ENCODE results near the gene BICC1.

The BICC1 gene

DNA sequence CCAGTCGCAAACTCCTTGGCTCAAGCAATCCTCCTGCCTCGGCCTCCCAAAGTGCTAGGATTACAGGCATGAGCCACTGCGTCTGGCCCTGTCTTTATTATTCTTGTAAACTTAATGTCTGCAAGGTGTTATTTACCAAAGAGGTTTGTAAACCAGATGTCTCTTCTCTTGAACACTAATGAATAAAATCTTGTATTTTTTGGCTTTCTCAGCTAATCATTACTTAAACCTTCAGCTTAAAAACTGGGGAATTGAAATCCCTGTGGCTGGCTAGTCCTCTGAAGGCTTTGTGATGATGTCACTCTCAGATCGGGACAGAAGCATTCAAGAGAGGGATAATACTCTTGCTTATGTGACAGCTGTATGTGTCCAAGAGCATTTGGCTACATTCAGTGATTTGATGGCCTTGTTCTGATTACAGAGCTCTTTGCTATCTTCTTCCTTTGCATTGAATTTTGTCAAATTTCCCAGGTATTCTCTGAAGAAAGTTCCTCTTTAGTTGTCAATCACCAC is 130.3 kb downstream of the BICC1 start:
- no peak for DNase-seq (ENCODE audit: low spot score in 2 of 2)
- H3K9me3 ChIP-seq, result no peaks in the 10 kb centered on the region; the same call in 1 of the 2 replicates
- peaks cover 21% of the 10 kb centered on the region for H3K4me1 ChIP-seq
- no peak overlapping the region for H3K4me3 ChIP-seq
- no peaks in the 10 kb centered on the region for H3K27me3 ChIP-seq (ENCODE audit: low read depth)
- no peaks in the 10 kb centered on the region for H3K36me3 ChIP-seq (replicated peaks)
- in situ Hi-C loops (cut with MboI; ENCODE audit: low sequenced_read_pairs), result loop anchor here (25.0 kb wide), 1 partner anchor 231 kb away; no protein-coding TSS in a partner anchor

DNA sequence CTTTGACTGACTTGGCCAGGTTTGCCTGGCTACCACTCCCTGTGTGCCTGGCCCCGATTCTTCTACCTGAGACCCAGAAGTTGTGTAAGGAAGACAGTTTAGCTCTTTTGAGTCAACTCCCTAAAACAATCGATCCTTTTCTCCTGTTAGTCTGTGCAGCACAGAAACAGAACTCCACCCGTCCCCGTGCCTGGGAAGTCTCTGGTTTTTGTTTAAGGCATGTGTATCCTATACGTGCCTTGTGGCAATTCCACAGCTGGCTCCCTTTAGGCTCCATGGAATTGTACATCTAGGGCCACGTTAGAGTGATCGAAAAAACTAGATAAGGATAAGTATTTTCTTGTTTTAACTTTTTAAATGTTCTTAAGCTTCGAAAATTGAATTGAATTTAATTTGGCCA is 131.6 kb downstream of the BICC1 start:
- Histone ChIP-seq H3K9me3 (no peaks in the 10 kb centered on the region; the same call in 1 of the 2 replicates), H3K4me1 (peaks cover 21% of the 10 kb centered on the region), H3K27me3 (ENCODE audit: low read depth) (no peaks in the 10 kb centered on the region), H3K36me3 (replicated peaks) (no peaks in the 10 kb centered on the region), H3K4me3 (no peak overlapping the region)
- in situ Hi-C loops (cut with MboI; ENCODE audit: low sequenced_read_pairs), result loop anchor here (25.0 kb wide), 1 partner anchor 232 kb away; no protein-coding TSS in a partner anchor
- DNase-seq (ENCODE audit: low spot score in 2 of 2), result no peak

DNA sequence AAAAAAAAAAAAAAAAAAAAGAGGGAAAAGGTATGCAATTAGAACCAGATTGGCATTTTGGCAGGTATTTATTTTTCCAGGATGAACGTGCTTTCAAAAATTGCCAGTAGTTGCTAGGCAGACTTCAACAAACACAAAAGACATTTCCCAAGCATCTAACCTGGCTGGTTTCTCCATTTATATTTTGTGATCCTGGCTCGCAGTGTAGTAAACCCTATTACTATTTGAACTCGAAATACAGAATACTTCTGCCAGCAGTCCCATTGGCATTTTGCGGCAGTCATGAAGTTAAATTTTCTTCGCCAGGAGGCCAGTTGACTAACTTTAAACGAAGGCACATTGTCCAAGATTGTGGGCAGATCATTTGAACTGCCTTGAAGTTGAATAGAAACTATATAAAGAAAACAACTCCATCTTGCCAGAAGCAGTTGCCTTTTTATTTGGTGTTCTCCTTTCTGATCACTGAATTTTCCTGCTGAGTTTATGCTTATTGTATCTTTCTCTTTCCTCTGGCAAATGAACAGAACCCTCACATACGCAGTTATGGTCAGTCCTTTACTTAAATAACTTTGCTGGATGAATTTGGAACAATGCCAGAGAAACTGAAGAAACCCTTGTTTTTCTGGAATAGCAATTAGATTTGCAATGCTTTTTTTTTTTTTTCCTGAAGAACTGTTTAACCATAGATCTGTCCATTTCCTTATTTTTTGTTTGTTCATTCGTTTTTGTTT is 132.9 kb downstream of the BICC1 start:
- H3K36me3 ChIP-seq (replicated peaks), result no peaks in the 10 kb centered on the region
- in situ Hi-C loops (cut with MboI; ENCODE audit: low sequenced_read_pairs), result loop anchor here (25.0 kb wide), 1 partner anchor 233 kb away; no protein-coding TSS in a partner anchor
- no peak for DNase-seq (ENCODE audit: low spot score in 2 of 2)
- H3K4me3 ChIP-seq, result no peak overlapping the region
- H3K9me3 ChIP-seq, result no peaks in the 10 kb centered on the region; the same call in 1 of the 2 replicates
- H3K27me3 ChIP-seq (ENCODE audit: low read depth), result no peaks in the 10 kb centered on the region
- peaks cover 18% of the 10 kb centered on the region for H3K4me1 ChIP-seq

DNA sequence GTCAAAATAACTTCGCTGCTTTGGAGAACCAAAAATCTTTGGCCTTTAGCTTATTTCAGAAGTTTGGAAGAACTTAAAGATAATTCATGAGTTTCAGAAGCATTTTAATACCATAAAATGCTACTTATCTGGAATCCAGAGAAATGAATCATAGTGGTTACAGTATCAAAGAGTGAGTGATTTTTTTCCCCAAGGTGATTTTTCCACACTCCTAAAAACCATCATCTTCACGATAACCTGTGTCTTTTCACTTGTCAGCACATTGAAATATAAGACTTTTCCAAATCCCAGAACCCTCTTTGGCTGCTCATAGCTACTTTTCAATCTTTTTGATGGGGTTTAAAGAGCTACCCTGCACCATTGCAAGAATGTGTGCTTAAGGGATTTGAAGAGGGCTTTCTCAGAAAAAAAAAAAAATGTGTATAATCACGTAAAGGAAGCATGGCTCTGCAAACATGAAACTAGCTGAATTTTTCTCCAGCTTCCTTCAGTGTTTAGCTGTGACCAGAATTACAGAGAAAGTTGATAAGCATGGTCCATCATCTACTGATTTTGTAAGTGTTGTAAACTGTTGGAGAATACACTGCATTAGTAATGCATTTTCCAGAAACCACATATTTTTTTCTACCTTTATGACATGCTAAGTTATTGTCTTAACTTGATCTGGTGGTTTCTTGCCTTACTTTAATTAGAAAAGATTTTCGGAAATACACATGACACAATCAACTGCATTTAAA is 134.9 kb downstream of the BICC1 start:
- Histone ChIP-seq H3K36me3 (replicated peaks) (no peaks in the 10 kb centered on the region), H3K27me3 (ENCODE audit: low read depth) (no peaks in the 10 kb centered on the region), H3K9me3 (no peaks in the 10 kb centered on the region; the same call in 1 of the 2 replicates), H3K4me1 (peaks cover 6% of the 10 kb centered on the region), H3K4me3 (no peak overlapping the region)
- DNase-seq (ENCODE audit: low spot score in 2 of 2), result no peak
- in situ Hi-C loops (cut with MboI; ENCODE audit: low sequenced_read_pairs), result loop anchor here (25.0 kb wide), 1 partner anchor 235 kb away; no protein-coding TSS in a partner anchor

DNA sequence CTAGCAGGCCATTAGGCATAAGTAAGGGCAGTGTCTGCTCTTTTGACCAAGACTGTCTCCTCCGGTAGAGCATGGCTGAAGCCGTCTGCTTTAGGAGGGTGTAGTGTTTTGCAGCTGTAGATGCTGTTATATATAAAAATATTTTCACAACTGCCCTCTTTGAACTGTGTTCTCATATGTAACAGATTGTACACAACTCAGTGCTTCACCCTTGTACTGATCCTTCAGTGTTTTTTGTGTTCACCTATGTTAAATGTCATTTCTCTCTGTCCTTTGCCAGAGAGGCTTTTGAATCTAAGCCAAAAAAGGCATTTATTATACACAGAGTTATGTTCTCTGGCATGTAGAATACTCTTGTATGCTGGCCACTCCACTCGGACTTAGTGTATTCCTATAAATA is 135.5 kb downstream of the BICC1 start:
- Histone ChIP-seq H3K4me3 (no peak overlapping the region), H3K9me3 (no peaks in the 10 kb centered on the region; the same call in 1 of the 2 replicates), H3K27me3 (ENCODE audit: low read depth) (no peaks in the 10 kb centered on the region), H3K36me3 (replicated peaks) (no peaks in the 10 kb centered on the region), H3K4me1 (peaks cover 6% of the 10 kb centered on the region)
- in situ Hi-C loops (cut with MboI; ENCODE audit: low sequenced_read_pairs), result loop anchor here (25.0 kb wide), 1 partner anchor 236 kb away; no protein-coding TSS in a partner anchor
- DNase-seq (ENCODE audit: low spot score in 2 of 2), result no peak

DNA sequence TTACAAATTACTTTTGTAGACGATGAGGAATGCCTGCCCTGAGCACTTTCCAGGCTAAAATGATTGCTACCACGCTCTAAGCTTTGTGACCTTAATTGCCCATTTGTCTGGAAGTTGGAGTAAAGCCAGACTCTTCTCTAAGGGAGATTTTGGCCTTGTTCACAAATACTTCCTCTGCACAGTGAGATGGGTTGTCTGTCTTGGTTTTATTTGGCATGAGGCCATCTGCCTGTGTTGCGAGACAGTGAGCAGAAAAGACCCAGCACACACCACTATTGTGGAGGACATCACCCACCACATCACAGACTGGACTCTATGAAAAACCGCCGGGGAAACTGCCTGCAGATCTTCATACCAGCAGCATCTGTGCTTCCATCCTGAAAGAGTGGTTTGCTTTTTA is 138.4 kb downstream of the BICC1 start:
- no peak overlapping the region for H3K4me3 ChIP-seq
- no peaks in the 10 kb centered on the region for H3K27me3 ChIP-seq (ENCODE audit: low read depth)
- peaks cover 6% of the 10 kb centered on the region for H3K4me1 ChIP-seq
- in situ Hi-C loops (cut with MboI; ENCODE audit: low sequenced_read_pairs), result no loop called here
- DNase-seq (ENCODE audit: low spot score in 2 of 2), result peak; percentile 32 to 46
- no peaks in the 10 kb centered on the region; the same call in 1 of the 2 replicates for H3K9me3 ChIP-seq
- H3K36me3 ChIP-seq (replicated peaks), result no peaks in the 10 kb centered on the region

DNA sequence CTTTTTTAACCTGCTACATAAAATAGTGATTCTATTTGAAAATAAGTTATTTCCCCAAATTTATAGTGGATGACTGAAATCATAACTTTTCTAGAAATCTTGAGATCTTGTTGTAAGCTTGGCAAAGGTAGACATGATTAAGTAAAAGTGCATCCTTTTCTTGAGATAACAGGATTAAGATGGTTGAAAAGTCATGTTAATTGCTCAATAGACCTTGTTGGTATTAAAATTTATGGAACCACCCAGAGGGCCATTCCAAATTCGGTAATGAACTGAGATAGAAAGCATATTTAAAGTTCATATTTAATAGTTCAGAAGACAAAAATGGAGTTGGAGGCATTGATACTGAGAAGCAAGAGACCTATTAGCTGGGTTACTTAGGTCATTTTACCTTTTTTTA is 139.1 kb downstream of the BICC1 start:
- no peak for DNase-seq (ENCODE audit: low spot score in 2 of 2)
- Histone ChIP-seq H3K27me3 (ENCODE audit: low read depth) (no peaks in the 10 kb centered on the region), H3K9me3 (no peaks in the 10 kb centered on the region; the same call in 1 of the 2 replicates), H3K4me1 (peaks cover 6% of the 10 kb centered on the region), H3K4me3 (no peak overlapping the region), H3K36me3 (replicated peaks) (no peaks in the 10 kb centered on the region)
- in situ Hi-C loops (cut with MboI; ENCODE audit: low sequenced_read_pairs), result no loop called here

DNA sequence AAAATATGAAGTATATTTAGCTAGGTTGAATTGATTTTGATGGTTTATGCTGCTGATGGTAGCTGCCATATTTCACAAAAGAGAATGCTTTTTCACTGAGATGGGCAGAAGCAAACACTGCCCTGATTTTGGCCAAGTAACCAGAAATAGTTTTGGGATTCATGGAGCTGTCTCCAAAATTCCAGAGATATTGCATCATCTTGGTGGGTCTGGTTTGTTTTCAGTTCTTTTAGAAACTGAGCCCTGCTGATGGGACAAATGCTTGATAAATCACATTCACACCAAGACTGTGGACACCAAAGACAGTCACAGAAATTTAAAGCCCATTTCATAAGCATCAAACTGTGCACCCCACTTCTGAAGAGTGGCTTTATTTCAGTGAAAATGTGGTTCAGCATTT is 140.5 kb downstream of the BICC1 start:
- Histone ChIP-seq H3K4me3 (no peak overlapping the region), H3K9me3 (no peaks in the 10 kb centered on the region), H3K4me1 (peaks cover 6% of the 10 kb centered on the region), H3K27me3 (ENCODE audit: low read depth) (no peaks in the 10 kb centered on the region), H3K36me3 (replicated peaks) (no peaks in the 10 kb centered on the region)
- DNase-seq (ENCODE audit: low spot score in 2 of 2), result no peak
- in situ Hi-C loops (cut with MboI; ENCODE audit: low sequenced_read_pairs), result no loop called here

DNA sequence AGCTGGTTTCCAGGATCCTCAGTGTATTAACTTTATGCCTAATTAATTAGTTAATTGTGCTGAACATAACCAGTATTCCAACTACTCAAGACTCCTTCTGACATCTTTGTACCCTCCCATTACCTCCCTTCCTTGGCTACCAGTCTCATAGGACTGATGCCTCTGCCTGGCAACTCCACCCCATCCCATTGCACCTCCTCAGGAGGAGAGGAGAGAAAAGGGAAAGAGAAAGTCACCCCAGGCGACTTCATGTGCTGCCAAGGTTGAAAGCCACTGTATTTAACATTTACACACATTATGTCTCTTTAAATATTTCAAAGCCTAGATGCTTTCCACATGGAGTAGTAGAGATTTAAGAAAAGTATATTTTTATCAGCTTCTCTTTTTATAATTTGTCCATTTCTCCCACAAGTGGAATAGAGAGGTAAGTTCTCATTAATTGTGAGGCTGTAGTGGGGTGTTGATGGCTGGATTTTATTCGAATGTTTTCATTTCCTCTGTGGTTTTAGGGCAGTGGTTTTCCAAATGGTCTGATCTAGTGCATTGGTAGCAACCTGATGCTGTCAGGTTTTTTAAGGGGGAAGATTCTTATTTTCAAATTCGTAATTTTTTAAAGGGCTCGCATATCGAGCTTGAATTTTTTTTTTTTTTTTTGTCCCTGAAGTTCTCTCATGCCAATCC is 148.0 kb downstream of the BICC1 start:
- H3K36me3 ChIP-seq (replicated peaks), result no peaks in the 10 kb centered on the region
- H3K9me3 ChIP-seq, result no peaks in the 10 kb centered on the region
- no peaks in the 10 kb centered on the region for H3K4me1 ChIP-seq
- H3K27me3 ChIP-seq (ENCODE audit: low read depth), result no peaks in the 10 kb centered on the region
- in situ Hi-C loops (cut with MboI; ENCODE audit: low sequenced_read_pairs), result no loop called here
- no peak overlapping the region for H3K4me3 ChIP-seq
- DNase-seq (ENCODE audit: low spot score in 2 of 2), result no peak

DNA sequence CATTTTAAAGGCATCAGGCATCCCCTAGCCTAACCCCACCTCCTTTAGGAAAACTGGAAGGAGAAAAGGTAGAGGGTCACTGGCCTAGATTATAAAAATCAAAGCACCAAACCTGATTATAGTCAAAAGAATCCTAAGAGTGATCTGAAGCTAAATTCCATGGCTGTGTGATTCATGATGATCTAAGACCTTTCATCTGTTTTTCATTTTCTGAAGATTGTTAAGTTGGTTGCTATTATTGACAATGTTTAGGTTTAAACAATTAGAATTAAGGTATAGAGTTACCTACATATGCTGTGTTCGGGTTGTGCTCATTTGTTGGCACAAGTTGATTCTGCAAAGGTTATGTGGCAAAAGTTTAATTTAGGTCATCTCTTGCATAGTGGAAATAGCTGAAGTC is 148.7 kb downstream of the BICC1 start:
- H3K36me3 ChIP-seq (replicated peaks), result no peaks in the 10 kb centered on the region
- in situ Hi-C loops (cut with MboI; ENCODE audit: low sequenced_read_pairs), result no loop called here
- H3K9me3 ChIP-seq, result no peaks in the 10 kb centered on the region
- H3K4me3 ChIP-seq, result no peak overlapping the region
- no peaks in the 10 kb centered on the region for H3K4me1 ChIP-seq
- no peak for DNase-seq (ENCODE audit: low spot score in 2 of 2)
- H3K27me3 ChIP-seq (ENCODE audit: low read depth), result no peaks in the 10 kb centered on the region

DNA sequence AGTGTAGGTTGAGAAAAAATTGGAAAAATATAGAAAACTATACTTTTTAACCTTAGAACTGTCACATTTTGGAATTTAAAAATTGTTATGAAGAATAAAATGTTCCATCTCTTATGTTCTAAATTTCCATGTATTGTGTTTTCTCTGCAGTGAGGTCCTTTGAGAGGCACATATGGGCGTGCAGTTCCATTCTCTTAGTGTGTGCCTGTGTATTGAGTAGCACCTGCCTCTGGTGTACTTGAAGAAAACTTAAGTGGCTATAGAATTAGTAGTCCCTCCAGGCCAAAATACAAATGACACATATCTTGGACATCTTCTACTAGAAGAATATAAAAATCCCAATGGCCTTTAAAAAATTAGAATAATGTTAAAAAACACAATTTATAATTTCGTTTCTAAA is 149.2 kb downstream of the BICC1 start:
- Histone ChIP-seq H3K36me3 (replicated peaks) (no peaks in the 10 kb centered on the region), H3K27me3 (ENCODE audit: low read depth) (no peaks in the 10 kb centered on the region), H3K4me1 (no peaks in the 10 kb centered on the region), H3K4me3 (no peak overlapping the region), H3K9me3 (no peaks in the 10 kb centered on the region)
- DNase-seq (ENCODE audit: low spot score in 2 of 2), result no peak
- in situ Hi-C loops (cut with MboI; ENCODE audit: low sequenced_read_pairs), result no loop called here

DNA sequence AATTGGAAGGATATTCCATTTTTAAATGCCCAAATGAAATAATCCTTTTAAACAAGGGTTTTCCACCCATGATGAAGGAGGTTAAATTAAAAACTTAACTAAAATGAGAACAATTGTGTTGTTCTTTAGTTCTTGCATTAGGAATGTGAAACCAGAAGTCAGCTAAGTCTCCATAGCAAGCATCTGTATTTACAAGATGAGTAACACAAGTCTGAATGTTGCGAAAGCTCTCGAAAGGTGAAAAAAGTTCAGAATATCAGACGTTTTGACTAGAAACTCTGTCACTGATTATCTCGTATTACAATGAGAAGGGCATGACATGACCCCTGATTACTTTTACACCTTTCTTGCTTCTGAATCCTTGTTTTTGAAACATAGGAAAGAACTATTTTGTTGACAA is 149.6 kb downstream of the BICC1 start:
- H3K4me3 ChIP-seq, result no peak overlapping the region
- no peaks in the 10 kb centered on the region for H3K4me1 ChIP-seq
- H3K9me3 ChIP-seq, result no peaks in the 10 kb centered on the region
- DNase-seq (ENCODE audit: low spot score in 2 of 2), result no peak
- in situ Hi-C loops (cut with MboI; ENCODE audit: low sequenced_read_pairs), result no loop called here
- H3K36me3 ChIP-seq (replicated peaks), result no peaks in the 10 kb centered on the region
- no peaks in the 10 kb centered on the region for H3K27me3 ChIP-seq (ENCODE audit: low read depth)

DNA sequence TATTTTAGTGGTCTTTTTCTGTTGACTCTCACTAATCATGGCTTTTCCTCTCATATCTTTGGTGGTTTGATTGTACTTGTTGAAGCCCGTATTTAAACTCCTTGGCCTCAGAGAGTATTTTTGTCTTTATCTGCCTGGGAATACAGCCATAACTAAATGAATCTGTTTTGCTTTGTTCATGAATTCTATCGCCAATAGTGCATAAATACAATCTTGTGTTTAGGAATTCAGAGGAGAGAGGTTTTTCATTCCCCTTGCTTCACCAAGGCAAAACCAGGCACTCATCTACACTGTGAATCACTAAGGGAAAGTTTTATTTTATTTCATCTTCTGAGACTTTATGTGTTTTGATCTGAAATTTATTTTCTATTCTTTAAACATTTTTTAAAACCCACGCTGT is 152.7 kb downstream of the BICC1 start:
- Histone ChIP-seq H3K27me3 (ENCODE audit: low read depth) (no peaks in the 10 kb centered on the region), H3K36me3 (replicated peaks) (no peaks in the 10 kb centered on the region), H3K4me3 (no peak overlapping the region), H3K9me3 (no peaks in the 10 kb centered on the region), H3K4me1 (no peaks in the 10 kb centered on the region)
- no peak for DNase-seq (ENCODE audit: low spot score in 2 of 2)
- in situ Hi-C loops (cut with MboI; ENCODE audit: low sequenced_read_pairs), result no loop called here

Measured in HAP-1 (cell line).